Kidney epithelial cell (primary cell): Measurements from ENCODE around the gene TSPO. TPM values are rescaled to one million over a fixed set of nuclear protein-coding genes. Genes with fewer than 3 reads are reported as not detected.

ENCODE experiments used
- DNase-seq: peaks from one replicate; pipeline ENCODE4 v3.0.0-alpha.2; 2010; ENCODE audit warnings: low read depth
- H3K27me3 ChIP-seq: 2 replicates; pipeline ENCODE4 v1.6.0; 2011; ENCODE audit warnings: low read length; ENCODE audit not compliant: control insufficient read depth, insufficient read depth
- H3K36me3 ChIP-seq: 2 replicates; pipeline ENCODE4 v1.5.1; 2011; ENCODE audit warnings: low read length; ENCODE audit not compliant: control insufficient read depth, insufficient read depth
- H3K4me3 ChIP-seq: 2 replicates; pipeline ENCODE4 v1.5.1; 2011; ENCODE audit warnings: low read depth, mild to moderate bottlenecking, control low read depth, low read length
- CTCF ChIP-seq: IDR thresholded peaks from 2 replicates; pipeline ENCODE4 v1.5.1; 2011; ENCODE audit warnings: mild to moderate bottlenecking, moderate library complexity, low read length, control low read depth, inconsistent platforms; ENCODE audit not compliant: insufficient read depth, poor library complexity, severe bottlenecking
- total RNA-seq: library from RNA; depleted of rRNA; stranded (reverse); fragments of >200 nt; gene quantifications from 2 replicates; pipeline ENCODE4 v1.2.3, GENCODE V29; 2015

The TSPO gene
- total RNA-seq, 1 donor from 2014 or later, result 394 TPM

- H3K36me3 ChIP-seq, result peaks cover 9% of the 10 kb centered on the region
- H3K4me3 ChIP-seq, result no peak overlapping the region
- no peaks in the 10 kb centered on the region for H3K27me3 ChIP-seq
- no peak for DNase-seq
- TF ChIP-seq CTCF, result no peak
Measured at GRCh38 chr22:43174941-43175531, 23.7 kb downstream of the TSPO start.

DNA sequence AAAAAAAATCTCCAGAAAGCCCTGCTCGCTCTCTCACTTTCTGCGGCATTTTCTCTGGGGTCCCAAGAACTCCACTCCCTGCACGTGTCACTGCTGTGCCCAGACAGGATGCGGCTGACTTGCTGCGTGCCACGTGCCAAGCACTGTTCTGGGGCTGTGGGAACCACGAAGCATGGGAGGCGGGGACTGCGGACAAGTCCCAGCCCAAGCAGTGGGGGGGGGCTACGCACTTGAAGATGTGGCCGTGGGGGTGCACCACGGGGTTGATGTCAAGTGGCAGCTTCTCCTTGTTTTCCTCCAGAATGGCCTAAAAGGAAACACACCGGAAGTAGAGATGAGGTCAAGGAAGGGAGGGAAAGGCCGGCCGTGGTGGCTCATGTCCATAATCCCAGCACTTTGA lies 24.7 kb downstream of the TSPO start:
- Histone ChIP-seq H3K36me3 (peaks cover 9% of the 10 kb centered on the region), H3K4me3 (no peak overlapping the region), H3K27me3 (no peaks in the 10 kb centered on the region)
- TF ChIP-seq CTCF, result no peak
- no peak for DNase-seq

GRCh38 chr22:43177479-43177878 lies 26.1 kb downstream of the TSPO start:
- H3K27me3 ChIP-seq, result no peaks in the 10 kb centered on the region
- H3K36me3 ChIP-seq, result peaks cover 8% of the 10 kb centered on the region
- no peak for TF ChIP-seq CTCF
- no peak for DNase-seq
- no peak overlapping the region for H3K4me3 ChIP-seq

DNA sequence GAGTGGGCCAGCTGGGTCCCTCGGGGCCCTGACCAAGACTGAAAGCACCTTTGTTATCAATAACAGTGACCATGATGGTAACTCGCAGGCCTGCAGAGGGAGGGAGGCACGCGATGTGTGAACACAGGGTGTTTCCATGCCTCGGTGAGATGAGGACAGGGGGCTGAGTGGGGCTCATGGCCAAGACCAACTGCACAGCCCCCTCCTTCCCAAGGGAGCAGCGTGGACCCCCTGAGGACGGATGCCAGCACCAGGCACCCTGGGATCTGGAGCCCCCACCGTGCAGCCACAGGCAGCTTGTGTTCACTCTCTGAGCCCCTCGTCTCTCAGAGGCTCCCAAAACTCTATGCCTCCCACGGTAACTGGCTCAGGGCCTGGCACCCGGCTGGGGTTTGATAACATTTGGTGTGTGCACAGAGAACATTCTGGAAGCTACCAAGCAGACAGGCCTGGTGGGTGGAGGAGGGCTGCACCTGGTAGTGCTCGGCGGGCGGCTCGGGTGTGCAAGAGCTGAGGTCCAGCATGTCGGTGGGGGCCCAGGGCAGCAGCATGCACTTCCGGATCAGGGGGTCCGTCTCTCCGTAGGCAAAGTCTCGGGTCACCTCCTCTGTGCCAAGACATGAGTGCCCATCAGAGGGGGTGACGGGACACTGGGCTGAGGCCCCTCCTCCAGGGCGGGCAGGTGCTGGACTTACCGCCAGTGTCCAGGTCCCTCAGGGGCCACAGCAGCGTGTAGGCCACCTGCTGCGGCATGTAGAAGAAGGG lies 28.0 kb downstream of the TSPO start:
- H3K36me3 ChIP-seq, result peaks cover 8% of the 10 kb centered on the region
- no peaks in the 10 kb centered on the region for H3K27me3 ChIP-seq
- no peak for DNase-seq
- TF ChIP-seq CTCF, result no peak
- H3K4me3 ChIP-seq, result no peak overlapping the region

DNA sequence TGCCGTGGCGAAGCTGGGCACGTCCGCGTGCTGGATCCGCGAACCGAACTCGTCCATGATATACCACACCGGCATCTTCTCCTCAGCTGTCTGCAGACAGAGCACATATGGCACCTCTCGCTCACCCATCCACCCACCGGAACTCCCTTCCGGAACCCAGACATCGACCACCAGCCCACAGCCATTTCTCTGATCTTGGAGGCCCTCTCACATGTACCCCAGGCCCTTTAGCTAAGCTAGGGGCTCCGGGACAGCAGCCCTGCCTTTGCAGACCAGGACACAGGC lies 28.5 kb downstream of the TSPO start:
- Histone ChIP-seq H3K27me3 (no peaks in the 10 kb centered on the region), H3K36me3 (peaks cover 8% of the 10 kb centered on the region), H3K4me3 (no peak overlapping the region)
- no peak for TF ChIP-seq CTCF
- no peak for DNase-seq

DNA sequence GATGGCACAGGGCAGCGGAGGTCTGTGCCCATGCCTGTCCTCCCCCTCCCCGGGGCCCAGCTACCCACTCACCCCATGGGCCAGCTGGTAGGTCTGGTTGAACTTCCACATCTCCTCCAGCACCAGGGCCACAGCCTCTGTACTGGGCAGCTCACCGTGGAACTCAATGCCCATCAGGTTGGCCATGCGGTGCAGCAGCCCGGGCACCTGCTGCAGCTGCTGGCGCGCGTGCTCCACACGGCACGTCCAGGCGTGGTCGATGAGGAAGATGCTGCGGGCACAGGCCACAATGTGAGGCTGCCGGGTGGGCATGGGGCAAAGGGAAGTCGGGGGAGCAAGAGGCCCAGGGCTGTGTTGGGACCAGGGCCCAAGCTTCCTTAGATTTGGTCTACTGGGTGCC lies 29.3 kb downstream of the TSPO start:
- H3K27me3 ChIP-seq, result no peaks in the 10 kb centered on the region
- peaks cover 8% of the 10 kb centered on the region for H3K36me3 ChIP-seq
- no peak for TF ChIP-seq CTCF
- no peak for DNase-seq
- no peak overlapping the region for H3K4me3 ChIP-seq
